PFSK-1 (cell line): ENCODE measurements around the gene CDC42EP2.

ENCODE experiments used
- POLR2AphosphoS5 ChIP-seq: IDR thresholded peaks from 2 replicates; pipeline ENCODE4 v1.6.1; 2012; ENCODE audit warnings: low read depth, mild to moderate bottlenecking, control low read depth, low read length, moderate library complexity
- TAF1 ChIP-seq: IDR thresholded peaks from 2 replicates; pipeline ENCODE4 v1.6.1; 2012; ENCODE audit warnings: low read length, control low read depth, borderline replicate concordance; ENCODE audit not compliant: insufficient read depth

- TF ChIP-seq TAF1, result no peak
- no peak for TF ChIP-seq POLR2AphosphoS5
These were observed 9.0 kb upstream of the CDC42EP2 start for GRCh38 chr11:65305501-65306268.
